Measurements from ENCODE around the gene NDUFS2.

DNA sequence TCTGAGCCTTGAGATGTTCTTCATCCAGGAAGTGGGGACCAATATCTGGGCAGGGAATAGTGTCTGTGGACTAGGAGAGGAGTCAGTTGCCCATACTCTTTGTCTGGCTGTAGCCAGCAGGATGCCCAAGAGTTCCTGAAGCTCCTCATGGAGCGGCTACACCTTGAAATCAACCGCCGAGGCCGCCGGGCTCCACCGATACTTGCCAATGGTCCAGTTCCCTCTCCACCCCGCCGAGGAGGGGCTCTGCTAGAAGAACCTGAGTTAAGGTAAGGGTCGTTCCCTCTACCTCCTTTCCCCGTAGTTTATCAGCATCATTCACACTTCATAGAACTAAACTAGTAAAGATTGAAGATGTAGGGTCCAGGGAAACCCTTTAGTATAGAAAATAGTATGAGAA, 39.4 kb upstream of the NDUFS2 start:
- TF ChIP-seq, protein P1, sequence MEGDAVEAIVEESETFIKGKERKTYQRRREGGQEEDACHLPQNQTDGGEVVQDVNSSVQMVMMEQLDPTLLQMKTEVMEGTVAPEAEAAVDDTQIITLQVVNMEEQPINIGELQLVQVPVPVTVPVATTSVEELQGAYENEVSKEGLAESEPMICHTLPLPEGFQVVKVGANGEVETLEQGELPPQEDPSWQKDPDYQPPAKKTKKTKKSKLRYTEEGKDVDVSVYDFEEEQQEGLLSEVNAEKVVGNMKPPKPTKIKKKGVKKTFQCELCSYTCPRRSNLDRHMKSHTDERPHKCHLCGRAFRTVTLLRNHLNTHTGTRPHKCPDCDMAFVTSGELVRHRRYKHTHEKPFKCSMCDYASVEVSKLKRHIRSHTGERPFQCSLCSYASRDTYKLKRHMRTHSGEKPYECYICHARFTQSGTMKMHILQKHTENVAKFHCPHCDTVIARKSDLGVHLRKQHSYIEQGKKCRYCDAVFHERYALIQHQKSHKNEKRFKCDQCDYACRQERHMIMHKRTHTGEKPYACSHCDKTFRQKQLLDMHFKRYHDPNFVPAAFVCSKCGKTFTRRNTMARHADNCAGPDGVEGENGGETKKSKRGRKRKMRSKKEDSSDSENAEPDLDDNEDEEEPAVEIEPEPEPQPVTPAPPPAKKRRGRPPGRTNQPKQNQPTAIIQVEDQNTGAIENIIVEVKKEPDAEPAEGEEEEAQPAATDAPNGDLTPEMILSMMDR (IDR thresholded peaks at IDR 0.05) = no peak
- no peak for TF ChIP-seq POLR2AphosphoS5 (IDR thresholded peaks at IDR 0.05)
- TF ChIP-seq POLR2A (IDR thresholded peaks at IDR 0.05; ENCODE audit: low read depth) = no peak
- TF ChIP-seq EP300 (IDR thresholded peaks at IDR 0.05) = no peak
